Astrocyte (in vitro differentiated cells and primary cell): ENCODE data around the gene UBXN4. TPM values are rescaled to one million over a fixed set of nuclear protein-coding genes. Genes with fewer than 3 reads are reported as not detected.

ENCODE experiments used
- DNase-seq: peaks from one replicate; pipeline ENCODE4 v3.0.0-alpha.2; 2010; ENCODE audit warnings: low read depth
- FAIRE-seq: peaks from 2 replicates; lab custom pipeline; 2011; peaks lifted over from hg19 to GRCh38; lab: Jason Lieb, UNC
- H2AFZ ChIP-seq: 2 replicates; pipeline ENCODE4 v1.6.0; 2012; ENCODE audit warnings: low read depth, low read length, inconsistent platforms
- H3K27ac ChIP-seq: 2 replicates; pipeline ENCODE4 v1.5.1; 2011; ENCODE audit warnings: low read depth, low read length, inconsistent platforms
- H3K27me3 ChIP-seq: 2 replicates; pipeline ENCODE4 v1.6.0; 2011; ENCODE audit warnings: low read length, inconsistent platforms; ENCODE audit not compliant: insufficient read depth
- H3K36me3 ChIP-seq: 2 replicates; pipeline ENCODE4 v1.5.1; 2011; ENCODE audit warnings: low read length, inconsistent platforms; ENCODE audit not compliant: insufficient read depth
- H3K4me1 ChIP-seq: 2 replicates; pipeline ENCODE4 v1.5.1; 2011; ENCODE audit warnings: low read length, inconsistent platforms; ENCODE audit not compliant: insufficient read depth
- H3K4me2 ChIP-seq: 2 replicates; pipeline ENCODE4 v1.6.0; 2012; ENCODE audit warnings: low read length, inconsistent platforms
- H3K4me3 ChIP-seq: 2 replicates; pipeline ENCODE4 v1.5.1; 2011; ENCODE audit warnings: low read depth, mild to moderate bottlenecking, low read length, inconsistent platforms; ENCODE audit not compliant: insufficient read depth
- H3K79me2 ChIP-seq: 2 replicates; pipeline ENCODE4 v1.6.0; 2012; ENCODE audit warnings: mild to moderate bottlenecking, low read length, inconsistent platforms; ENCODE audit not compliant: insufficient read depth
- H3K9ac ChIP-seq: 2 replicates; pipeline ENCODE4 v1.6.0; 2012; ENCODE audit warnings: mild to moderate bottlenecking, low read length, inconsistent platforms
- H3K9me3 ChIP-seq: 2 replicates; pipeline ENCODE4 v1.5.1; 2012; ENCODE audit warnings: low read depth, mild to moderate bottlenecking, low read length, inconsistent platforms; ENCODE audit not compliant: insufficient read depth
- H4K20me1 ChIP-seq: 2 replicates; pipeline ENCODE4 v1.6.0; 2012; ENCODE audit warnings: low read length, inconsistent platforms; ENCODE audit not compliant: insufficient read depth
- H3K27ac Mint-ChIP-seq: one replicate; pipeline ENCODE4 v1.8.0; 2021; ENCODE audit warnings: mild to moderate bottlenecking, mixed read lengths; ENCODE audit not compliant: unreplicated experiment
- H3K27me3 Mint-ChIP-seq: one replicate; pipeline ENCODE4 v1.8.0; 2021; ENCODE audit warnings: low read depth, mixed read lengths; ENCODE audit not compliant: unreplicated experiment
- H3K36me3 Mint-ChIP-seq: one replicate; pipeline ENCODE4 v1.8.0; 2021; ENCODE audit warnings: low read depth, mixed read lengths; ENCODE audit not compliant: unreplicated experiment
- H3K4me1 Mint-ChIP-seq: one replicate; pipeline ENCODE4 v1.8.0; 2021; ENCODE audit warnings: low read depth, mixed read lengths; ENCODE audit not compliant: unreplicated experiment
- H3K4me3 Mint-ChIP-seq: one replicate; pipeline ENCODE4 v1.8.0; 2021; ENCODE audit warnings: mild to moderate bottlenecking, moderate library complexity, mixed read lengths; ENCODE audit not compliant: unreplicated experiment
- H3K9me3 Mint-ChIP-seq: one replicate; pipeline ENCODE4 v1.8.0; 2021; ENCODE audit warnings: mild to moderate bottlenecking, mixed read lengths; ENCODE audit not compliant: unreplicated experiment
- CTCF ChIP-seq: IDR thresholded peaks from 2 replicates; pipeline ENCODE4 v1.5.1; 2011; ENCODE audit warnings: low read depth, mild to moderate bottlenecking, inconsistent platforms, low read length, moderate library complexity; ENCODE audit not compliant: insufficient read depth
- EZH2 ChIP-seq: IDR thresholded peaks from 2 replicates; pipeline ENCODE4 v1.6.1; 2012; ENCODE audit warnings: mild to moderate bottlenecking, low read length, inconsistent platforms; ENCODE audit not compliant: insufficient read depth
- total RNA-seq: library from RNA; stranded (reverse); gene quantifications from 2 replicates; pipeline ENCODE4 v1.2.1, GENCODE V29; 2021

UBXN4 gene
- total RNA-seq, 1 donor from 2014 or later, result 79.4 TPM

GRCh38 chr2:135825131-135825530 lies 83.5 kb downstream of the UBXN4 start:
- DNase-seq, result no peak
- H3K4me1 ChIP-seq, result peaks cover 12% of the 10 kb centered on the region
- TF ChIP-seq CTCF (no peak), EZH2 (no peak)
- H3K27ac ChIP-seq, result no peak overlapping the region
- peaks cover 2% of the 10 kb centered on the region for H3K27me3 Mint-ChIP-seq
- H3K9me3 ChIP-seq, result peaks cover 2% of the 10 kb centered on the region
- no peak for FAIRE-seq
- H3K4me1 Mint-ChIP-seq, result peaks cover 4% of the 10 kb centered on the region
- no peak overlapping the region for H3K9ac ChIP-seq
- no peak overlapping the region for H3K4me3 Mint-ChIP-seq
- no peak overlapping the region for H3K27ac Mint-ChIP-seq
- H3K9me3 Mint-ChIP-seq, result peaks cover 16% of the 10 kb centered on the region
- H2AFZ ChIP-seq, result no peak overlapping the region
- H3K4me3 ChIP-seq, result no peak overlapping the region
- no peaks in the 10 kb centered on the region for H4K20me1 ChIP-seq
- peaks cover 7% of the 10 kb centered on the region for H3K79me2 ChIP-seq
- H3K36me3 ChIP-seq, result no peaks in the 10 kb centered on the region
- peaks cover 9% of the 10 kb centered on the region for H3K36me3 Mint-ChIP-seq
- no peaks in the 10 kb centered on the region for H3K27me3 ChIP-seq
- H3K4me2 ChIP-seq, result no peak overlapping the region

GRCh38 chr2:135825550-135826176 lies 84.0 kb downstream of the UBXN4 start:
- Mint-ChIP-seq H3K36me3 (peaks cover 6% of the 10 kb centered on the region), H3K9me3 (peaks cover 16% of the 10 kb centered on the region), H3K27ac (no peak overlapping the region), H3K4me3 (no peak overlapping the region), H3K27me3 (peaks cover 7% of the 10 kb centered on the region), H3K4me1 (no peaks in the 10 kb centered on the region)
- no peak for FAIRE-seq
- Histone ChIP-seq H2AFZ (no peak overlapping the region), H3K9me3 (peaks cover 2% of the 10 kb centered on the region), H3K27me3 (no peaks in the 10 kb centered on the region), H3K36me3 (no peaks in the 10 kb centered on the region), H3K27ac (no peak overlapping the region), H3K4me2 (no peak overlapping the region), H4K20me1 (no peaks in the 10 kb centered on the region), H3K79me2 (peaks cover 7% of the 10 kb centered on the region), H3K9ac (no peak overlapping the region), H3K4me3 (no peak overlapping the region), H3K4me1 (peaks cover 7% of the 10 kb centered on the region)
- no peak for DNase-seq
- TF ChIP-seq CTCF (no peak), EZH2 (no peak)

- Histone ChIP-seq H3K27ac (no peak overlapping the region), H2AFZ (no peak overlapping the region), H4K20me1 (no peaks in the 10 kb centered on the region), H3K4me3 (no peak overlapping the region), H3K9me3 (peaks cover 2% of the 10 kb centered on the region), H3K36me3 (no peaks in the 10 kb centered on the region), H3K9ac (no peak overlapping the region), H3K4me1 (peaks cover 1% of the 10 kb centered on the region), H3K79me2 (peaks cover 1% of the 10 kb centered on the region), H3K4me2 (no peak overlapping the region), H3K27me3 (no peaks in the 10 kb centered on the region)
- TF ChIP-seq CTCF, result no peak
- TF ChIP-seq EZH2, result no peak
- Mint-ChIP-seq H3K36me3 (peaks cover 6% of the 10 kb centered on the region), H3K4me3 (no peak overlapping the region), H3K27ac (no peak overlapping the region), H3K27me3 (peaks cover 9% of the 10 kb centered on the region), H3K9me3 (peaks cover 16% of the 10 kb centered on the region), H3K4me1 (no peaks in the 10 kb centered on the region)
- FAIRE-seq, result no peak
- no peak for DNase-seq
Observed at GRCh38 chr2:135826544-135826943, 84.9 kb downstream of the UBXN4 start.
